Kidney epithelial cell (primary cell): ENCODE data around the gene TLE3. TPM values are rescaled to one million over a fixed set of nuclear protein-coding genes. Genes with fewer than 3 reads are reported as not detected.

ENCODE experiments used
- DNase-seq: peaks from one replicate; pipeline ENCODE4 v3.0.0-alpha.2; 2010; ENCODE audit warnings: low read depth
- H3K27me3 ChIP-seq: 2 replicates; pipeline ENCODE4 v1.6.0; 2011; ENCODE audit warnings: low read length; ENCODE audit not compliant: control insufficient read depth, insufficient read depth
- H3K36me3 ChIP-seq: 2 replicates; pipeline ENCODE4 v1.5.1; 2011; ENCODE audit warnings: low read length; ENCODE audit not compliant: control insufficient read depth, insufficient read depth
- H3K4me3 ChIP-seq: 2 replicates; pipeline ENCODE4 v1.5.1; 2011; ENCODE audit warnings: low read depth, mild to moderate bottlenecking, control low read depth, low read length
- total RNA-seq: library from RNA; depleted of rRNA; stranded (reverse); fragments of >200 nt; gene quantifications from 2 replicates; pipeline ENCODE4 v1.2.3, GENCODE V29; 2015
- TF ChIP-seq, protein P1 (sequence below): IDR thresholded peaks from 2 replicates; pipeline ENCODE4 v1.5.1; 2011; ENCODE audit warnings: mild to moderate bottlenecking, moderate library complexity, low read length, control low read depth, inconsistent platforms; ENCODE audit not compliant: insufficient read depth, poor library complexity, severe bottlenecking

The TLE3 gene
- total RNA-seq, 1 donor from 2014 or later = 67.5 TPM

DNA sequence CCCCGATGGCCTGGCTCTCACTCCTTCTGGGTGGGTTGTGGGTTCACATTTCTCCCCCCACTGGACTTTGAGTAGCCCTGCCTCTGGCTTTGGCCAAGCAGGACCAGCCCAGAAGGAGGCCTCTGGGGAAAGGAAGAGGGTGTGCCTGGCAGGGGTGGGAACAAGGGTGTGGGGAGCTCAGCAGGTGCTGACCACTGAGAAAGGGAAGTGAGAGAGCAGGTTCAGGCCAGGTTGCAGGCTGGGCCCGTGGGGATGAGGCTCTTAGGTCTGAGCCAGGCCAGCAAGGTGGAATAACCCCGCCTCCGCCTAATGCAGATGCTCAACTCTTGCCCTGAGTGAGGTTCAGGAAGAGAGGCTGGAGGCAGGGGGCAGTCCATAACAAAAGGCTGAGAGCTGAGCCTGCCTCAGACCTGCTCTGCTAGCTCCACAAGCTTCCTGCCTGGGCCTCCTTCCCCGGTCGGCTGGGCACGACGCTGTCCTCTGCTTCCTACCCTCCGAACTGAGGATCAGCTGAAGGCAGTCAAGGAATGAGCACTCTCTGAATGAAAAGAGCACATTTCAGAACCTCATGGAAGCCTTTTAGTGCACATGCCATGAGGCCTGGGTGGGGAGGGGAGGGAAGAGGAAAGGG is 82.7 kb downstream of the TLE3 start:
- Histone ChIP-seq H3K4me3 (no peak overlapping the region), H3K27me3 (peaks cover 22% of the 10 kb centered on the region), H3K36me3 (no peaks in the 10 kb centered on the region)
- TF ChIP-seq, protein P1, sequence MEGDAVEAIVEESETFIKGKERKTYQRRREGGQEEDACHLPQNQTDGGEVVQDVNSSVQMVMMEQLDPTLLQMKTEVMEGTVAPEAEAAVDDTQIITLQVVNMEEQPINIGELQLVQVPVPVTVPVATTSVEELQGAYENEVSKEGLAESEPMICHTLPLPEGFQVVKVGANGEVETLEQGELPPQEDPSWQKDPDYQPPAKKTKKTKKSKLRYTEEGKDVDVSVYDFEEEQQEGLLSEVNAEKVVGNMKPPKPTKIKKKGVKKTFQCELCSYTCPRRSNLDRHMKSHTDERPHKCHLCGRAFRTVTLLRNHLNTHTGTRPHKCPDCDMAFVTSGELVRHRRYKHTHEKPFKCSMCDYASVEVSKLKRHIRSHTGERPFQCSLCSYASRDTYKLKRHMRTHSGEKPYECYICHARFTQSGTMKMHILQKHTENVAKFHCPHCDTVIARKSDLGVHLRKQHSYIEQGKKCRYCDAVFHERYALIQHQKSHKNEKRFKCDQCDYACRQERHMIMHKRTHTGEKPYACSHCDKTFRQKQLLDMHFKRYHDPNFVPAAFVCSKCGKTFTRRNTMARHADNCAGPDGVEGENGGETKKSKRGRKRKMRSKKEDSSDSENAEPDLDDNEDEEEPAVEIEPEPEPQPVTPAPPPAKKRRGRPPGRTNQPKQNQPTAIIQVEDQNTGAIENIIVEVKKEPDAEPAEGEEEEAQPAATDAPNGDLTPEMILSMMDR = no peak
- DNase-seq = no peak

DNA sequence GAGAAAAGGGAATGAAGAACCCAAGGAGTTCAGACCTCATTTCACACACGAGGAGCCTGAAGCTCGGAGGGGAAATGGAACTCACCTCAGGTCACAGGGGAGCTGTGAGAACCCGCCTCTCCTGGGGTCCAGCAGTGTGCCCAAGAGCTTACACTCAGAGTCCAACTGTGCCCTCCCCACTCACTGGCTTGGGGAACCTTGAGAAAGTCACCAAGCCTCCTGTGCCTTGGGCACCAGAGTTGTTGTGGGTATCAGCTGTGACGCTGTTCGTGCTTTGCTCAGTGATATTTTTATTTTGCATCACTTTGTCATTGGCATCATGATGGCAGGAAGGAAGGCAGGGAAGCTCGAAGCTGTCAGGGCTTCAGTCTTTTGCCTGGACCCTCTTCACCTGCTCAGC is 83.4 kb downstream of the TLE3 start:
- TF ChIP-seq, protein P1 = no peak
- Histone ChIP-seq H3K27me3 (peaks cover 22% of the 10 kb centered on the region), H3K4me3 (no peak overlapping the region), H3K36me3 (no peaks in the 10 kb centered on the region)
- no peak for DNase-seq

DNA sequence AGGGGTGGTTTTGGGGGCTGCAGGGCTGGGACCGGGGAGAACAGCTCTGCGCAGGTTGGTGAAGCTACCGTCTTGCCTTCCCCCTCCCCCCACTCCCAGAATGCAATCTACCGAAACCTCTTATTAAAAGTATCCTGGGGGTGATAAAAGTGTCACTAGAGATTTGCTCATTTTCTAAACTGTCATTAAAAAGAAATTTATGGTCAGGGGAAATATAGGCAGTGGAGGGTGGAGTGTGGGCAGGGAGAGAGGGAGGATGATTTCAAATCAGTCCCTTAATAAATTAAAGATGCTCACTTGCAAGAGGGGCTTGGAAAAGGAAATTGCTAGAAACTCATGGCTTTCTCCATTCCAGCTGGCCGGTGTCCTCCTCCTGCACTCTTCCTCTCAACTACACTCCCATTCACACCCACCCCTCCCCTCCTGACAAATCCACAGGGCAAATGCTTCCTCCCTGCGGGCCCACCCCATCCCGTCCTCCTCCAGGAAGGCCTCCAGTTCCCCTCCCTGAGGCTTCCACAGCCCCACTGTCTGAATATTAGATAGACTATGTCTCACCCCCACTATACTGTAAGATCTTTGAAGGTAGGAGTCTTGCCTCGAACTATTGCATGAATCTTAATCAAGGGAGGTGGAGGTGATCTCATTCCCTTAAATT is 83.9 kb downstream of the TLE3 start:
- TF ChIP-seq, protein P1 = no peak
- Histone ChIP-seq H3K36me3 (no peaks in the 10 kb centered on the region), H3K4me3 (no peak overlapping the region), H3K27me3 (peaks cover 23% of the 10 kb centered on the region)
- no peak for DNase-seq

DNA sequence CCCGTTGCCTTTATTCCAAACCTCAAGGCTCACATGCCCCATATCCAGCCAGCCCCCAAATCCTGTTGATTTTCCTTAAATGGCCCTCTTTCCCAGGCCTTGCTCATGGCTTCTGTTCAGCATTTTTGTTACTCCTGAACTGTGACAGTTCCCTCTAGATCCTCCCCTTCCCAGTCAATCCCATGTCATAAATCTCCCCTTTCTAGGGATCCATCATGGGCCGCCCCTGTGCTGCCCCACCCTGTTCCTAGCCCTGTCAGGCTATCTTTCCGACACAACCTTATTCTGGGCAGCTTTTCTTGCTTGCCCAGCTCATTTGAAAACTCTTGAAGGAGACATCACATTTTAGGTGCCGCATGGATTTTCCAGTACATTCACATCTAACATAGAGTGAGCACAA is 84.8 kb downstream of the TLE3 start:
- no peak overlapping the region for H3K4me3 ChIP-seq
- DNase-seq = no peak
- TF ChIP-seq, protein P1 = no peak
- H3K36me3 ChIP-seq = no peaks in the 10 kb centered on the region
- peaks cover 24% of the 10 kb centered on the region for H3K27me3 ChIP-seq

DNA sequence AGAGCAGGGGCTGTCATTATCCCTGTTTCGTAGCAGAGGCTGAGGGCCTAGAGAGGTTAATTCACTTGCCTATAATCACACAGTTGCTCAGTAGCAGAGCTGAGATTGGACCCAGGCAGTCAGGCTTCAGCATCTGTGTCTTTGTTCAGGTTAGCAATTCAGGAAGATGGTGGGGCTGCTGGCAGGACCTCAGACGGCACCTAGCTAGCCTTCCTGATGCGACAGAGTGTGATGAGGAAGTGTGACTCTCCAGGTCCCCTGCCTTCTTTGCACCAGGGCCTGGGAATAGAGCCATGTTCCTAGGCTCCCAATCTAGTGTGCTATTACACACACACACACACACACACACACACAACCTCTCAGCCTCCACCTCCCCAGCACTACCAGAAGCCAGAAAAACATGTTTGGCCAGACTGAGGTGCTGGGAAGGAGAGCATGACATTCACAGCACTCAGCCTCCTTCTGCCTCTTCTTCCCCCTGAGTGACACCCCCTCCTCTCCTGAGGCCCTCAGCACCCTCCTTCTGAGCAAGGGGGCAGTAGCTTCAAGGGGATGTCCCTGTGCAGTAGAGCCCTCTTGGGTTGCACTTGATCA is 88.9 kb downstream of the TLE3 start:
- H3K4me3 ChIP-seq = no peak overlapping the region
- DNase-seq = no peak
- H3K27me3 ChIP-seq = peaks cover 6% of the 10 kb centered on the region
- TF ChIP-seq, protein P1 = no peak
- H3K36me3 ChIP-seq = no peaks in the 10 kb centered on the region
